Lower leg skin (tissue), 4 donors: ENCODE measurements around the gene TRIM71. TPM values are rescaled to one million over a fixed set of nuclear protein-coding genes. Genes with fewer than 3 reads are reported as not detected.

Experiments
- DNase-seq, 2 donors: peaks; one replicate each; pipeline ENCODE4 v3.0.0-alpha.2; 2019; ENCODE audit warnings: low spot score in 2 of 2
- H3K4me3 ChIP-seq: fragments of 200-600 bp; sonication (generic); 2 replicates; pipeline ENCODE4 v1.5.1; 2017; ENCODE audit warnings: mild to moderate bottlenecking, low read depth; ENCODE audit not compliant: poor library complexity, severe bottlenecking
- POLR2A ChIP-seq, 2 donors: fragments of 450-650 bp; IDR thresholded peaks; one replicate each; pipeline ENCODE4 v1.6.1; 2016 to 2017; ENCODE audit warnings: antibody characterized with exemption in 2 of 2, mild to moderate bottlenecking in 1 of 2, moderate library complexity in 1 of 2
- WGBS, 2 donors: methylation state at CpG; one replicate each; pipeline ENCODE4 v1.1.5; 2018; 5-methylcytosine and 5-hydroxymethylcytosine counted together
- intact Hi-C: fragments of 100-400 bp; cut with DNase I; formaldehyde crosslinking; loops from one replicate; pipeline ENCODE4 v1.15.0; 2023; ENCODE audit warnings: low total_unique reads
- total RNA-seq, 4 donors: library from RNA; depleted of rRNA; stranded (reverse); fragments of >200 nt; gene quantifications; one replicate each; pipeline ENCODE4 v1.1.0, GENCODE V29; 2016
- TF ChIP-seq, protein P1 (sequence below), 3 donors: fragments of 450-650 bp; IDR thresholded peaks; one replicate each; pipeline ENCODE4 v1.5.1; 2016; ENCODE audit warnings: antibody characterized with exemption in 3 of 3, mild to moderate bottlenecking in 3 of 3, moderate library complexity in 2 of 3

TRIM71 gene
- total RNA-seq, 4 donors from 2014 or later = 0.03 TPM; not detected in 3

DNA sequence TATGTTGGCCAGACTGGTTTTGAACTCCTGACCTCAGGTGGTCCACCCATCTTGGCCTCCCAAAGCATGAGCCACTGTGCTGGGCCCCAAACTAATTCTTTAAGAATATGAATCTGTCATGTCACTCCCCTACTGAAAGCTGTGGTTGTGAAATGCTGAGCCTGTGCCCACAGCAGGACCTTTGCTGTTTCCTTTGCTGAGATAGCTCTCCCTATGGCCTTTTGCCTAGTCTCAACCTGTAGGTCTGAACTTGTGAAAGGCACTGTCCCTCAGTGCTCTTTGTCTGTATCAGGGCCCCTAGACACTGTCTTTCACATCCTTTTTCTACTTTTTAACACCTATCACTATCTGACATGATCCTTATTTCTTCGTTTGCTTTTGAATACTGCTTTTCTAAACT lies 70.9 kb downstream of the TRIM71 start:
- intact Hi-C loops = no loop called here
- TF ChIP-seq, protein P1, sequence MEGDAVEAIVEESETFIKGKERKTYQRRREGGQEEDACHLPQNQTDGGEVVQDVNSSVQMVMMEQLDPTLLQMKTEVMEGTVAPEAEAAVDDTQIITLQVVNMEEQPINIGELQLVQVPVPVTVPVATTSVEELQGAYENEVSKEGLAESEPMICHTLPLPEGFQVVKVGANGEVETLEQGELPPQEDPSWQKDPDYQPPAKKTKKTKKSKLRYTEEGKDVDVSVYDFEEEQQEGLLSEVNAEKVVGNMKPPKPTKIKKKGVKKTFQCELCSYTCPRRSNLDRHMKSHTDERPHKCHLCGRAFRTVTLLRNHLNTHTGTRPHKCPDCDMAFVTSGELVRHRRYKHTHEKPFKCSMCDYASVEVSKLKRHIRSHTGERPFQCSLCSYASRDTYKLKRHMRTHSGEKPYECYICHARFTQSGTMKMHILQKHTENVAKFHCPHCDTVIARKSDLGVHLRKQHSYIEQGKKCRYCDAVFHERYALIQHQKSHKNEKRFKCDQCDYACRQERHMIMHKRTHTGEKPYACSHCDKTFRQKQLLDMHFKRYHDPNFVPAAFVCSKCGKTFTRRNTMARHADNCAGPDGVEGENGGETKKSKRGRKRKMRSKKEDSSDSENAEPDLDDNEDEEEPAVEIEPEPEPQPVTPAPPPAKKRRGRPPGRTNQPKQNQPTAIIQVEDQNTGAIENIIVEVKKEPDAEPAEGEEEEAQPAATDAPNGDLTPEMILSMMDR (IDR thresholded peaks at IDR 0.05) = no peak
- no peak for TF ChIP-seq POLR2A (IDR thresholded peaks at IDR 0.05)
- WGBS, 2 donors = 90 to 93% methylated on average over 1 of the region's 1 CpG
- no peak overlapping the region for H3K4me3 ChIP-seq
- no peak for DNase-seq

DNA sequence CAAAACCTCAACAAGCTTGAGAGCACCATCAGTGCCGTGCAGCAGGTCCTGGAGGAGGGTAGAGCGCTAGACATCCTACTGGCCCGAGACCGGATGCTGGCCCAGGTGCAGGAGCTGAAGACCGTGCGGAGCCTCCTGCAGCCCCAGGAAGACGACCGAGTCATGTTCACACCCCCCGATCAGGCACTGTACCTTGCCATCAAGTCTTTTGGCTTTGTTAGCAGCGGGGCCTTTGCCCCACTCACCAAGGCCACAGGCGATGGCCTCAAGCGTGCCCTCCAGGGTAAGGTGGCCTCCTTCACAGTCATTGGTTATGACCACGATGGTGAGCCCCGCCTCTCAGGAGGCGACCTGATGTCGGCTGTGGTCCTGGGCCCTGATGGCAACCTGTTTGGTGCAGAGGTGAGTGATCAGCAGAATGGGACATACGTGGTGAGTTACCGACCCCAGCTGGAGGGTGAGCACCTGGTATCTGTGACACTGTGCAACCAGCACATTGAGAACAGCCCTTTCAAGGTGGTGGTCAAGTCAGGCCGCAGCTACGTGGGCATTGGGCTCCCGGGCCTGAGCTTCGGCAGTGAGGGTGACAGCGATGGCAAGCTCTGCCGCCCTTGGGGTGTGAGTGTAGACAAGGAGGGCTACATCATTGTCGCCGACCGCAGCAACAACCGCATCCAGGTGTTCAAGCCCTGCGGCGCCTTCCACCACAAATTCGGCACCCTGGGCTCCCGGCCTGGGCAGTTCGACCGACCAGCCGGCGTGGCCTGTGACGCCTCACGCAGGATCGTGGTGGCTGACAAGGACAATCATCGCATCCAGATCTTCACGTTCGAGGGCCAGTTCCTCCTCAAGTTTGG lies 72.9 kb downstream of the TRIM71 start:
- DNase-seq = no peak
- WGBS, 2 donors = 97 to 98% methylated on average over 35 to 38 of the region's 42 CpGs
- intact Hi-C loops = no loop called here
- no peak overlapping the region for H3K4me3 ChIP-seq
- TF ChIP-seq POLR2A (IDR thresholded peaks at IDR 0.05) = no peak
- TF ChIP-seq, protein P1 (IDR thresholded peaks at IDR 0.05) = no peak

DNA sequence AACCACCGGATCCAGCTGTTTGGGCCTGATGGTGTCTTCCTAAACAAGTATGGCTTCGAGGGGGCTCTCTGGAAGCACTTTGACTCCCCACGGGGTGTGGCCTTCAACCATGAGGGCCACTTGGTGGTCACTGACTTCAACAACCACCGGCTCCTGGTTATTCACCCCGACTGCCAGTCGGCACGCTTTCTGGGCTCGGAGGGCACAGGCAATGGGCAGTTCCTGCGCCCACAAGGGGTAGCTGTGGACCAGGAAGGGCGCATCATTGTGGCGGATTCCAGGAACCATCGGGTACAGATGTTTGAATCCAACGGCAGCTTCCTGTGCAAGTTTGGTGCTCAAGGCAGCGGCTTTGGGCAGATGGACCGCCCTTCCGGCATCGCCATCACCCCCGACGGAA lies 73.6 kb downstream of the TRIM71 start:
- no peak overlapping the region for H3K4me3 ChIP-seq
- no peak for DNase-seq
- TF ChIP-seq POLR2A (IDR thresholded peaks at IDR 0.05) = no peak
- TF ChIP-seq, protein P1 (IDR thresholded peaks at IDR 0.05) = no peak
- intact Hi-C loops = no loop called here
- 92 to 96% methylated on average over 19 of the region's 19 CpGs for WGBS, 2 donors

DNA sequence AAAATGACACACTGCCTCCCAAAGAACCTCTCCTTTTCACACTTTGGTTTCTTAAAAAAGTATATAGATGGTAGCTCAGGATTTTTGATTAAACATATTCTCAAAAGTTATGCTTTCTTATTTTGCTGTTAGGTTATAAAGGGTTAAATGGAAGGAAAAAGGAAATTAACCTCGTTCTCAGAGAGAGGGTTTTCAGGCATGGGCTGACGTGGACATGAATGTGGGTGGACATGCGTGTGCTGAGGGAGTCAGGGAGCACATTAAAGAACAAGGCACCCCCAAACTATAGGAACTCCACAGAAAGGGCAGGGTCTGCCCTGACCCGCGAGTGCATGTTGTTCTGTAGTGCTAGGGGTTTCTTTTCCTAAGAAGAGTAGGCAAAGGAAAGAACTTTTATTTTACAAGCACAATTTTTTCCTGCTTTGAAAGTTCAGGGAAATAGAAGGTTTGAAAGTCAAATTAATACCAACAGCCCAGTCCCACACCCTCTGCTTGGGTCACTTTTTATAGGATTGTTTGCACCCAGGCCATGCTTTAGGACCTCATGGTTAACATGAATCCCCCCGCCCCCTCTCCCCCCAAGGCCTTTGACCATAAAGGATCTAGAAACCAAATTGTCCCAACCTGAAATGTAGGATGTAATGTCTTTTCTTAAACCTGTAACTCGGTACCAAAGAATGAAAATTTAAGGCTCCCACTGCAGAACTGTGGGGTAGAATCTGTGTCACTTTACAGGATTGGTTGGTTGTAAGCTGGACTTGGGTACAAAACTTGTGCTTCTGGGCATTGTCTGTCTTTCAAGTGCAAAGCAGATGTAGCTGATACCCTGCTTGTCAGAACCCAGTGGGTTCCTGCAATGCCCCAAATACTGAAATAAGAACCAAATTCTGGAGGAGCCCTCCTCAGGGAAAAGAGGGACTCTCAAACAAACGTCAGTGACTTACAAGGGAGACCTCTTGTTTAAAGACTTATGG lies 75.1 kb downstream of the TRIM71 start:
- no peak overlapping the region for H3K4me3 ChIP-seq
- DNase-seq = no peak
- WGBS, 2 donors = 67 to 72% methylated on average over 8 of the region's 8 CpGs
- intact Hi-C loops = no loop called here
- TF ChIP-seq, protein P1 (IDR thresholded peaks at IDR 0.05) = no peak
- TF ChIP-seq POLR2A (IDR thresholded peaks at IDR 0.05) = no peak

DNA sequence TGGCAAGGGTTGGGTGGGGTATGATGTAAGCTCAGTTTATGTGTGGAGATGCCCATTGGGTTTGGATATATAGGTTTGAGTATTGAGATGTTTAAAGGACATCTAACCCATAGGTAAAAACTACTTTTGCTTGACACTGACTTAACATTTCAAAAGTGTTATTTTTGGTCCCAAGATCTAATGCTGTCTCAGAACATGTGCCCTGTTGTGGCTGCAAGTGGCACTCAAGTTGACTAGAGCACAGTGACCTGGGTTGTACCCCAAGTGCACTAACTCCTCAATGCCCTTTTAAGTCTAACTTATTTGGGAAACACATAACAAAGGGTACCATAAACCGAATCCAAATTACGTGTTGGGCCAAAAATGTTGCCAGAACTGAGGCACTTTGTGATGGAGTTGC lies 77.2 kb downstream of the TRIM71 start:
- no peak overlapping the region for H3K4me3 ChIP-seq
- WGBS, 2 donors = 82 to 86% methylated on average over 2 of the region's 2 CpGs
- DNase-seq = no peak
- TF ChIP-seq POLR2A (IDR thresholded peaks at IDR 0.05) = no peak
- TF ChIP-seq, protein P1 (IDR thresholded peaks at IDR 0.05) = no peak
- intact Hi-C loops = no loop called here
